K562 (cell line): Measurements from ENCODE around the gene DMD. TPM values are rescaled to one million over a fixed set of nuclear protein-coding genes. Genes with fewer than 3 reads are reported as not detected.

Experiments used
- ATAC-seq: fragments of 200-7000 bp; cut with Tn5 transposase; 3 replicates; pipeline ENCODE4 v1.9.1; 2020; ENCODE audit warnings: moderate library complexity
- BruUV-seq: library from RNA; stranded (reverse); fragments of 400-500 nt; replicated peaks from 2 replicates; lab custom pipeline; 2021; lab: Mats Ljungman, UMichigan
- CTCF ChIA-PET: fragments of 300-600 bp; formaldehyde crosslinking; extraction: SDS; loops from one replicate; lab custom pipeline; 2021; ENCODE audit warnings: low intra/inter-chr PET ratio; lab: Yijun Ruan, JAX
- POLR2A ChIA-PET: fragments of 300-600, 350-650 bp; sonication (Branson Sonifier 250); formaldehyde crosslinking; extraction: SDS; loops from one replicate; lab custom pipeline; 2021; ENCODE audit warnings: antibody characterized with exemption, inconsistent platforms; lab: Yijun Ruan, JAX
- DNase-seq, 4 experiments: peaks; one replicate each; pipeline versions ENCODE4 v3.0.0 to v3.0.0-alpha.2; 2011 to 2018; ENCODE audit warnings: low spot score in 3 of 4, mixed read lengths in 3 of 4; ENCODE audit errors: extremely low read depth in 1 of 4
- FAIRE-seq: peaks from 2 replicates; lab custom pipeline; 2011; peaks lifted over from hg19 to GRCh38; lab: Jason Lieb, UNC
- H2AFZ ChIP-seq: 2 replicates; pipeline ENCODE4 v1.6.0; 2011; ENCODE audit warnings: low read depth, low read length, control low read depth, inconsistent platforms
- H3K27ac ChIP-seq: fragments of 200-600 bp; 3 replicates; pipeline ENCODE4 v1.8.0; 2011; ENCODE audit warnings: low read depth, mild to moderate bottlenecking, control low read depth, inconsistent platforms, low read length, moderate library complexity, mixed read lengths; ENCODE audit errors: extremely low read depth
- H3K27me3 ChIP-seq, 2 experiments: fragments of 300-600 bp in 1 of 2; 2 replicates in 1 of 2; 3 replicates in 1 of 2; pipeline versions ENCODE4 v1.6.0 to v1.8.0; 2011; ENCODE audit warnings: inconsistent platforms in 2 of 2, low read length in 2 of 2, mild to moderate bottlenecking in 1 of 2, mixed read lengths in 1 of 2, moderate library complexity in 1 of 2; ENCODE audit not compliant: control insufficient read depth in 2 of 2, insufficient read depth in 2 of 2
- H3K36me3 ChIP-seq: fragments of 300-600 bp; 3 replicates; pipeline ENCODE4 v1.8.0; 2011; ENCODE audit warnings: mild to moderate bottlenecking, low read length, inconsistent platforms; ENCODE audit not compliant: control insufficient read depth, insufficient read depth
- H3K4me1 ChIP-seq, 2 experiments: fragments of 200-600 bp in 1 of 2; replicated peaks in 1 of 2; 2 replicates in 1 of 2; 3 replicates in 1 of 2; pipeline versions ENCODE4 v1.5.1 to v1.8.0; 2011; ENCODE audit warnings: inconsistent platforms in 2 of 2, low read length in 2 of 2, mild to moderate bottlenecking in 1 of 2, mixed read lengths in 1 of 2, moderate library complexity in 1 of 2; ENCODE audit not compliant: control insufficient read depth in 2 of 2, insufficient read depth in 2 of 2
- H3K4me2 ChIP-seq: 2 replicates; pipeline ENCODE4 v1.6.1; 2011; ENCODE audit warnings: low read length, control low read depth, inconsistent platforms, mixed read lengths; ENCODE audit not compliant: insufficient read depth
- H3K4me3 ChIP-seq: fragments of 200-600 bp; sonication (generic), shearing (Covaris generic); 2 replicates; pipeline ENCODE4 v1.5.1; 2016; ENCODE audit warnings: control low read depth, inconsistent platforms
- H3K79me2 ChIP-seq: fragments of 200-600 bp; 3 replicates; pipeline ENCODE4 v1.8.0; 2011; ENCODE audit warnings: low read length, inconsistent platforms; ENCODE audit not compliant: control insufficient read depth, insufficient read depth
- H3K9ac ChIP-seq, 2 experiments: 2 replicates each; pipeline versions ENCODE4 v1.6.0 to v1.6.1; 2011; ENCODE audit warnings: low read depth in 2 of 2, low read length in 2 of 2, control low read depth in 1 of 2, inconsistent platforms in 1 of 2, mild to moderate bottlenecking in 1 of 2, mixed read lengths in 1 of 2; ENCODE audit not compliant: insufficient read depth in 1 of 2
- H3K9me1 ChIP-seq: one replicate; pipeline ENCODE4 v1.6.0; 2011; ENCODE audit warnings: inconsistent platforms, mild to moderate bottlenecking, low read length, moderate library complexity; ENCODE audit not compliant: control insufficient read depth, insufficient read depth
- H3K9me3 ChIP-seq: replicated peaks from 2 replicates; pipeline ENCODE4 v1.5.1; 2011; ENCODE audit warnings: low read depth, low read length, inconsistent platforms; ENCODE audit not compliant: control insufficient read depth, insufficient read depth
- H4K20me1 ChIP-seq: replicated peaks from 2 replicates; pipeline ENCODE4 v1.6.1; 2011; ENCODE audit warnings: low read length, inconsistent platforms, mixed read lengths; ENCODE audit not compliant: control insufficient read depth, insufficient read depth
- CBX3 ChIP-seq, 2 experiments: IDR thresholded peaks; 1 replicate in 1 of 2; 2 replicates in 1 of 2; pipeline ENCODE4 v1.6.1; 2012; ENCODE audit warnings: inconsistent platforms in 2 of 2, low read length in 2 of 2, borderline replicate concordance in 1 of 2, control low read depth in 1 of 2
- GTF2F1 ChIP-seq: IDR thresholded peaks from 2 replicates; pipeline ENCODE4 v1.6.1; 2011; ENCODE audit warnings: low read depth, low read length, improper control_type of control experiment
- IRF9 ChIP-seq: fragments of 450-650 bp; IDR thresholded peaks from 2 replicates; pipeline ENCODE4 v1.6.1; 2016; ENCODE audit warnings: missing biosample characterization, missing genetic modification characterization
- NFE2L1 ChIP-seq: fragments of 450-650 bp; IDR thresholded peaks from 2 replicates; pipeline ENCODE4 v1.6.1; 2016; ENCODE audit warnings: missing genetic modification characterization, low read depth, mild to moderate bottlenecking, missing compliant biosample characterization, moderate library complexity, borderline replicate concordance
- PREB ChIP-seq: sonication (generic); formaldehyde crosslinking; IDR thresholded peaks from 2 replicates; pipeline ENCODE4 v1.8.1; 2023; ENCODE audit warnings: mild to moderate bottlenecking, missing genetic modification reagents
- PRPF4 ChIP-seq: fragments of 200-400 bp; formaldehyde crosslinking; IDR thresholded peaks from one replicate; pipeline ENCODE4 v1.6.1; 2017; ENCODE audit warnings: low read length, low read depth, mild to moderate bottlenecking; ENCODE audit not compliant: insufficient read depth, poor library complexity, severe bottlenecking
- RBM15 ChIP-seq: fragments of 200-400 bp; formaldehyde crosslinking; IDR thresholded peaks from 2 replicates; pipeline ENCODE4 v1.6.1; 2018; ENCODE audit warnings: mild to moderate bottlenecking, low read length, moderate library complexity; ENCODE audit not compliant: insufficient read depth
- UBTF ChIP-seq, 2 experiments: IDR thresholded peaks; 2 replicates each; pipeline ENCODE4 v1.6.1; 2012; ENCODE audit warnings: improper control_type of control experiment in 2 of 2, low read depth in 2 of 2, low read length in 2 of 2, borderline replicate concordance in 1 of 2
- ZNF134 ChIP-seq: fragments of 250-450 bp; sonication (Bioruptor Pico); conservative IDR thresholded peaks from 2 replicates; pipeline ENCODE4 v1.4.0; 2020
- ZNF584 ChIP-seq: fragments of 200-800 bp; sonication (Bioruptor generic); IDR thresholded peaks from 2 replicates; pipeline ENCODE4 v1.6.1; 2016; ENCODE audit warnings: low read depth, mild to moderate bottlenecking, missing genetic modification characterization, missing compliant biosample characterization
- WGBS: fragments of 100-300 bp; shearing (Covaris generic); methylation state at CpG from one replicate; pipeline ENCODE4 v1.1.6; 2016; ENCODE audit warnings: low coverage, mixed read lengths; ENCODE audit not compliant: insufficient coverage; ENCODE audit errors: missing lambda C conversion rate; 5-methylcytosine and 5-hydroxymethylcytosine counted together
- in situ Hi-C: fragments of 300-500 bp; cut with MboI; formaldehyde crosslinking; loops from 4 replicates; pipeline ENCODE4 v1.15.0; 2018; ENCODE audit warnings: inconsistent platforms, mixed read lengths
- intact Hi-C: fragments of 100-400 bp; cut with micrococcal nuclease; formaldehyde crosslinking; loops from 2 replicates; pipeline ENCODE4 v1.14.2; 2022
- polyA plus RNA-seq, 8 experiments: library from polyadenylated mRNA; depleted of rRNA in 4 of 8; stranded (reverse) in 5 of 8; unstranded in 3 of 8; fragments of >200 nt; fragmentation: Nextera tagmentation in 2 of 8; fragmentation: Illumina TruSeq in 1 of 8; extraction: Ambion mirVana in 2 of 8; extraction: Trizol in 1 of 8; gene quantifications; 2 replicates each; pipeline versions ENCODE4 v1.2.1 to v1.2.3, GENCODE V29; 2011 to 2014; ENCODE audit warnings: inconsistent platforms in 1 of 8, missing spikeins in 1 of 8
- total RNA-seq, 7 experiments: library from RNA; depleted of rRNA in 6 of 7; stranded (reverse); fragments of >200 nt in 6 of 7; fragmentation: Illumina TruSeq in 2 of 7; extraction: Trizol in 2 of 7; gene quantifications; 2 replicates each; pipeline versions ENCODE4 v1.2.1 to v1.2.3, GENCODE V29; 2011 to 2021; ENCODE audit warnings: low replicate concordance in 1 of 7

Gene DMD
- total and polyA plus RNA-seq, 9 of the 15 experiments (the other 6 are each of a cell fraction or from before 2014, with no cell fraction given): 3.8 to 20.4 (median 11.4) TPM

GRCh38 chrX:32392655-32393054 is 818.7 kb downstream of the DMD start:
- FAIRE-seq: no peak
- Histone ChIP-seq H3K9me3 (no peaks in the 10 kb centered on the region), H3K79me2 (no peaks in the 10 kb centered on the region), H3K36me3 (no peaks in the 10 kb centered on the region), H2AFZ (no peak overlapping the region), H3K27ac (no peak overlapping the region), H3K4me2 (no peak overlapping the region), H3K27me3 (no peaks in the 10 kb centered on the region), H3K4me1 (no peaks in the 10 kb centered on the region), H3K9ac (no peak overlapping the region), H4K20me1 (no peaks in the 10 kb centered on the region), H3K9me1 (no peaks in the 10 kb centered on the region)
- ChIA-PET POLR2A (no interaction called here), CTCF (no interaction called here)
- intact Hi-C loops: no loop called here
- BruUV-seq: no TSS peak
- 0% methylated on average over 4 of the region's 4 CpGs for WGBS
- no peak for DNase-seq
- in situ Hi-C loops: no loop called here
- no peak for ATAC-seq
- TF ChIP-seq GTF2F1 (no peak), PREB (no peak)
- TF ChIP-seq, all 486 proteins: peak for 0
- no peak overlapping the region for H3K4me3 ChIP-seq

- CTCF ChIA-PET: no interaction called here
- no TSS peak for BruUV-seq
- Histone ChIP-seq H2AFZ (no peak overlapping the region), H3K9me3 (no peaks in the 10 kb centered on the region), H3K4me1 (no peaks in the 10 kb centered on the region), H3K9ac (no peak overlapping the region), H3K4me2 (no peak overlapping the region), H3K79me2 (no peaks in the 10 kb centered on the region), H4K20me1 (no peaks in the 10 kb centered on the region), H3K27ac (no peak overlapping the region), H3K36me3 (no peaks in the 10 kb centered on the region), H3K4me3 (no peak overlapping the region), H3K9me1 (no peaks in the 10 kb centered on the region), H3K27me3 (no peaks in the 10 kb centered on the region)
- in situ Hi-C loops (no loop called here), intact Hi-C loops (no loop called here)
- POLR2A ChIA-PET: no interaction called here
- FAIRE-seq (no peak), ATAC-seq (no peak), DNase-seq (no peak)
- WGBS: 0% methylated on average over 5 of the region's 5 CpGs
- TF ChIP-seq ZNF134 (CRISPR knock-in tag) (no peak), IRF9 (tag) (no peak), UBTF (IDR thresholded peaks at IDR 0.05; ENCODE audit: borderline replicate concordance in 1 of 2, low read depth in 2 of 2, low read length in 2 of 2) (no peak), ZNF584 (CRISPR knock-in tag) (no peak), PRPF4 (no peak), RBM15 (no peak), NFE2L1 (no peak), CBX3 (IDR thresholded peaks at IDR 0.05; ENCODE audit: borderline replicate concordance in 1 of 2, low read length in 2 of 2) (no peak)
These were observed 840.7 kb downstream of the DMD start for GRCh38 chrX:32370456-32371205.
